Measurements from ENCODE around the gene MYOCD.

Gene MYOCD

GRCh38 chr17:12644623-12645022 lies 21.1 kb upstream of the MYOCD start:
- DNase-seq = no peak

DNA sequence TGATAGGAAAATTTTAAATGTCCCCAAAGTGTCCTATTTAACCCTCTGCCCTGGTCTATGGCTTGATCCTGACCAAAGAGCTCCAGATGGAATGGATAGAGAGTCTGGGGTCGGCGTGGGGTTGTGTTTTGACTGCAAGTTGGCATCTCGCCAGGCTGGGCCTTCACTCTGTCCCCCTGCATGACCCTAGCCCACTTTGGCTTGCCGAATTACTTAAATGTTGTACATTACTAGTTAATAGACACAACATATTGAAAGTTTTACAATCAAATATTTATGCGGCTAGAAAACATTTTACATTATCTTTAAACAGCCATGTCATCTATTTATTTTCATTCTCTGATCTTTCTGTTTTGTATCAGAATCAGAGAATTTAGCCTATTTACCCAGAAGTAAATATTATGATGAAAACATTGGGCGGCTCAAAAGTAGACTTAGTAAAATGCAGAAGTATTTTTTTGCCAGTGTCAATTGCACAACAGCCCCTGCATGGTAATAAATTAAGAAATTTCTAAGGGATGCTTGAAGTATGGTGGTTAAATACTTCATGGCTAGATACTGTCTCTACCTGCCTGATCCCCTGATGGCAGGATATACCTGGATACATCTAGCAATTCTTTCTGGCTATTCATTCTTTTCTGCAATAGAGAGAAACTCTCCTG lies 18.8 kb upstream of the MYOCD start:
- no peak for DNase-seq

- DNase-seq = no peak
Measured at GRCh38 chr17:12648498-12648897, 17.2 kb upstream of the MYOCD start.

- no peak for DNase-seq
Measured at GRCh38 chr17:12655936-12656335, 9.8 kb upstream of the MYOCD start.

DNA sequence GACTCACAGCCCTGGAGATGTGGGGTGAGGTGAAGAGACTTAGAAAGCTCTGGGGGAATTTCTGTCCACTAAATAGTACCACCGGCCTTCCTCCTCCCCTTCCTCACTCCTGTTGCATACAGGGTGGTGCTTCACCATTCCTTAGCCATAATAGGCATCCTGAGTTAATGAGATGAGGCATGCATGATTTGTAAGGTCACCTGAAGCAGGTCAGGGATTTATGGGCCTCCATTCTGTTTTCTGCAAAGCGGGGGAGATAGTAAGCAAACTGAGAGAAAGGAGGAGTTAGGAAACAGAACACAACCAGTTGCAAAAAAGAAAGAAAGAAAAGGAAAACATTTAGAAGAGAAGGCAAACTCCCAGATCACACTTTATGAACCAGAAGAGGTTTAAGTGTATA lies 9.3 kb upstream of the MYOCD start:
- DNase-seq = no peak

GRCh38 chr17:12659500-12659899 lies 6.2 kb upstream of the MYOCD start:
- no peak for DNase-seq

DNA sequence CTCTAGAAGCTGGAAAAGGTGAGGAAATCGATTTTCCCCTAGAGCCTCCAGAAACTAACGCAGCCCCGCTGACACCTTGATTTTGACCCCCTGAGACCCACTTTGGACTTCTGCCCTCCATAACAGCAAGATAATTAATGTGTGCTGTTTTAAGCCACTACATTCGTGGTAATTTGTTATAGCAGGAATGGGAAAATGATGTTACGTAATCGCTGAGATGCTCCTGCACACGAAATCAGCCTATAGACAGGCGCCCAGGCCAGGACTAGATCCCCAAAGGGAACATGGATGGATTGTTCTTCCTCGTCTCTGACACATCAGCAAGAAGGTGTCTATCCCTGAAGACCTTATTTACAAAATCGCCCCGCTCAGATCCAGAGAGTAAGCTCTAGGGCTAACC lies 1.4 kb upstream of the MYOCD start:
- DNase-seq = no peak

DNA sequence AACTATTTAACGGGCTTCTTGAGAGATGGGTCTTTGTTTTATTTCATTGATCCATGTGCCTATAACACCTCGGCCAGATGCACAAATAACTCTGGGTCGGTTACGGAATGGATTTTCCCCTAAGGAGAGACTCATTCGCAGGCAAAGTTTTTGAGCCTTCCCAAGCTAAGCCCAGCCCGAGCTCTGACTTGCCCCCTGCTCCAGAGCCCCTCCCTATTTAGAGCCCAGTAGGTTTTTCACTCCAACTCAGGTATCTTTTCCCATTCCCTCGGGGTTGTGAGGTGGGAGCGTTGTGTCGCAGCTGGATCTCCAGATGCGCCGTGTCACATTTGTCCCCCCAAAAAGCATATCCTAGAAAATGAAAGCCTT lies 812 bp upstream of the MYOCD start:
- no peak for DNase-seq

DNA sequence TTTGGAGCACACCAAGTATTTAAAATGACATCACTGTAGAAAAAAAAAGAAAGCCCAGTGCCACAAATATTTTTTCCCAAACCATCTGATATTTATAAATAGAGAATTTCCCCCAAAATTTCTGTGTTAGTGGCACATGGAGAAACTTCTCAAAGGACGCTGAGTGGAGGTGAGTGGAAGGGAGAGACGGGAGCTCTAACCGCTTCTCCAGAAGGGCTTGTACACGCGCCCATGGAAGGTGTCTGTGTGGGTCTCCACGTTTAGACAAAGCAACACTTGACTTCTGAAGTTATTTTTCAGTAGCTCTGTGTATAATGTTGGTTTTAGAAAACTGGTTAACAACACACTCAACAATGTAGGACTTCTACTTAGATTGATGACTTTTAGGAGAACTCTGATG lies 1.0 kb downstream of the MYOCD start:
- no peak for DNase-seq

- peak; percentile 22 for DNase-seq
Measured at GRCh38 chr17:12667299-12667958, 1.7 kb downstream of the MYOCD start.

DNA sequence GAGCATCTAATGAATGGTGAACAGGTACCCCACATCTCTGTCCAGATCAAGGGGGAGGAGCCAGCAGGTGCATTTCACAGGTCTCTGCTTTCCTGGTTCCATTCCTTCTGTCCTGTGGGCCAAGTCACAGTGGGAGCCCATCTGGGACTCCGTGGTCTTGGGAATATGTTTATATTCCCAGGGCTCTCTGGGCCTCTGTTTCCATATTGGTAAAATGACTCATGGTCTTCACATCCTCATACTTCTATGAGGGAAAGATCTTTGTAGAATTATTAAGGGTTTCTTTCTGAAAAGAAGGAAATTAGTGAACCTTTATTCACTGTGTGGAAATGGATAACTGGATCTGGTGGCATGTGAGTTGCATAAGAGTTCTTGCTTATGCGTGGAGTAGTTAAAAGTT lies 6.2 kb downstream of the MYOCD start:
- DNase-seq = no peak

DNA sequence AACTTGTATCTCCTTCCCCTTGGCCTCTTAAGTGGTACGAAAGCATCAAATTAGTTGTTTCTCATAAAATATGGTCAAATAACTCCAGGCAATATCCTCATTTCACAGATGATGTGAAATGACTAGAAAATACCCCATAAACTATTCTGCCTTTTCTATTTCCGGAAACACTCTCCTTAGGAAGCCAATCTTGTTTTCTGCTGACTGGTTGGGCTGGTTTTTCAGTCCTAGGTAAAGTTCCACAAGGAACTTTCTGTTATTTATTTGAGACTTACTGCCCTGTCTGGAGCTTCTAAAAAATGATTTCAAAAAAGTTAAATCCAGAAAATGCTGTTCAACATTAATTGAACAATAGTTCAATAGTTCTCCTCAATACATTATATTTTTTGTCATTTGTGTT lies 7.3 kb downstream of the MYOCD start:
- no peak for DNase-seq

DNA sequence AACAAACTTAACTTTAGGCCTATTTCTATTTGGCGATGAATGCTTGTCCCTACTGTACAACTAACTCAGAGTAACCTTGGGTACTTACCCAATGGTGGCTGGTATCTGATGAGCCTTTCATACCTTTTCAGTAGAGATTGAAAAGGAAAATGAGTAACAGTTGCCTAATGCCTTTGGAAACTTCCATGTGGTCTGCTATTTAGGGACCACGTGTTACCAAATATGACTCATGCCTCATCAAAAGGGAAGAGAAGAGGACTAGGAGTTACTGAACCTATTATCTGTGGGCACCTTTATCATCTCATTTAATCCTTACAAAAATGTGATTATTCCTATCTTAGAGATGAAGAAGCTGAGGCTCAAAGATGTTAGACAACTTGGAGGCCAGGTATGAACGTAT lies 8.1 kb downstream of the MYOCD start:
- no peak for DNase-seq

DNA sequence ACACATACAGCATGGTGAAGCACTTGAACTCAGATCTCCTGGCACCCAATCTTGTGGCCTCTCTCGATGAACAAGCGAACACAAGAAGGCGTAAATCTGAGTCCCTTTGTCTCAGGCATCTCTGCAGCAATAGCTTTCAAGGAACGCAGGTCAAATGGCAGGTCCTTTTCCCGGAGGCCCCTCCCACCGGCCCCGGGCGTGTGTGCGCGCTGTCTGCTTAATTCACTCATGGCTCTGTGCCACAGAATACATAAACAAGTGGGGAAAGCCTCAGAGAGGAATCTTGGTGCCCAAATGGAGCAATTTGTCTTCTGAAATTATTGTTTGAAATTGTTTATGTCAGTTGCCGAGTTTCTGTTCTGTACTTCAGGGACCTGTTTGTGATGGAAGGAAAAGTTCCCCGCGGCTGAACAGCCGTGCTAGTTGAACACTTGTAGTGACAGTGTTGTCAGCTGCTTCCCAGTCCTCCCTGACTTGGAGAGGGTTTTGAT lies 14.8 kb downstream of the MYOCD start:
- DNase-seq = no peak

GRCh38 chr17:12680993-12681392 lies 15.3 kb downstream of the MYOCD start:
- DNase-seq = no peak

- no peak for DNase-seq
Measured at GRCh38 chr17:12683299-12683698, 17.6 kb downstream of the MYOCD start.

- DNase-seq = no peak
Measured at GRCh38 chr17:12686486-12686885, 20.8 kb downstream of the MYOCD start.

DNA sequence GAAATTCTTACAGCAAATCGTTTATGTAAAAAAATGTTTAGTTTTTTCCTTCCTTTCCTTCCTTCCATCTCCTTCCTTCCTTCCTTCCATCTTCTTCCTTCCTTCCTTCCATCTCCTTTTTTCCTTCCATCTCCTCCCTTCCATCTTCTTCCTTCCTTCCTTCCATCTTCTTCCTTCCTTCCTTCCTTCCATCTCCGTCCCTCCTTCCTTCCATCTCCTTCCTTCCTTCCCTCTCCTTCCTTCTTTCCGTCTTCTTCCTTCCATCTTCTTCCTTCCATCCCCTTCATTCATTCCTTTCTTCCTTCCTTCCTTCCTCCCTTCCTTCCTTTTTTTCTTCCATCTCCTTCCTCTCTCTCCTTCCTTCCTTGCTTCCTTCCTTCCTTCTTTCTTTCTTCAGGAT lies 22.7 kb downstream of the MYOCD start:
- no peak for DNase-seq

GRCh38 chr17:12691173-12691572 lies 25.5 kb downstream of the MYOCD start:
- no peak for DNase-seq

- no peak for DNase-seq
Measured at GRCh38 chr17:12693640-12694039, 27.9 kb downstream of the MYOCD start.

- no peak for DNase-seq
Measured at GRCh38 chr17:12706070-12706469, 40.4 kb downstream of the MYOCD start.

GRCh38 chr17:12709063-12709462 lies 43.4 kb downstream of the MYOCD start:
- no peak for DNase-seq

GRCh38 chr17:12712415-12712814 lies 46.7 kb downstream of the MYOCD start:
- DNase-seq = no peak

GRCh38 chr17:12712941-12713340 lies 47.3 kb downstream of the MYOCD start:
- no peak for DNase-seq

DNA sequence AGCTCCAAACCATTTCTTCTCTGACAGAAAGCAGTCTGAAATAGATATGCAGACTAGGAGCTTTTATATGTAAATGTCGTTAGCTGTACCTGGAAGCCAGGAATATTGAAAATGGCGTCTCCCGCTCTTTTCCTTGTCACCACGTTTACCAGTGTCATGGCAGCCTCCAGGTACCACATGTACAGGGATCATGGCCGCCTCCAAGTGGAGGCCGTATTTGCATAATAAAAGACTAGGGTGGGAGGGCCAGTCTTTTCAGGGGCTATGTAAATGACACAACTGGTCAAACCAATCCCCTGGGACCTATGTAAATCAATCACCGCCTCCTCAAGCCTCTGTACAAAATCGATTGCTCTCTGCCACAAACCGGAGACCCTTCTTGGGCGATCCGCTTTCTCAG lies 54.3 kb downstream of the MYOCD start:
- no peak for DNase-seq
